GM18873 (cell line): ENCODE results near the gene SMPD3.
A peak's percentile ranks its signal among the peaks of the same experiment; 100 is the strongest.

Experiments used
- ATAC-seq: cut with Tn5 transposase; IDR thresholded peaks from one replicate; pipeline ENCODE4 v1.9.1; 2021; ENCODE audit warnings: mild to moderate bottlenecking, moderate library complexity, moderate number of reproducible peaks; ENCODE audit not compliant: unreplicated experiment, low FRiP score

Gene SMPD3

GRCh38 chr16:68473358-68474070, 25.2 kb upstream of the SMPD3 start:
- ATAC-seq: no peak

- no peak for ATAC-seq
Observed at GRCh38 chr16:68472581-68472980, 24.3 kb upstream of the SMPD3 start.

- ATAC-seq: peak; percentile 86
Observed at GRCh38 chr16:68470461-68471150, 22.3 kb upstream of the SMPD3 start.

- ATAC-seq: peak; percentile 8
Observed at GRCh38 chr16:68469796-68470460, 21.6 kb upstream of the SMPD3 start.

- ATAC-seq: no peak
Observed at GRCh38 chr16:68468842-68469241, 20.5 kb upstream of the SMPD3 start.

- no peak for ATAC-seq
Observed at GRCh38 chr16:68466174-68466573, 17.9 kb upstream of the SMPD3 start.

- ATAC-seq: no peak
Observed at GRCh38 chr16:68463904-68464303, 15.6 kb upstream of the SMPD3 start.

GRCh38 chr16:68460067-68460466, 11.8 kb upstream of the SMPD3 start:
- ATAC-seq: no peak

- no peak for ATAC-seq
Observed at GRCh38 chr16:68459457-68459856, 11.1 kb upstream of the SMPD3 start.

- no peak for ATAC-seq
Observed at GRCh38 chr16:68458551-68458950, 10.2 kb upstream of the SMPD3 start.

GRCh38 chr16:68458101-68458500, 9.8 kb upstream of the SMPD3 start:
- ATAC-seq: no peak

GRCh38 chr16:68455631-68456030, 7.3 kb upstream of the SMPD3 start:
- no peak for ATAC-seq

- ATAC-seq: no peak
Observed at GRCh38 chr16:68454920-68455435, 6.7 kb upstream of the SMPD3 start.

- no peak for ATAC-seq
Observed at GRCh38 chr16:68453816-68454215, 5.5 kb upstream of the SMPD3 start.

- no peak for ATAC-seq
Observed at GRCh38 chr16:68452176-68452575, 3.9 kb upstream of the SMPD3 start.

- ATAC-seq: no peak
Observed at GRCh38 chr16:68451676-68452075, 3.4 kb upstream of the SMPD3 start.

- no peak for ATAC-seq
Observed at GRCh38 chr16:68450741-68451255, 2.5 kb upstream of the SMPD3 start.

GRCh38 chr16:68447653-68448359, 502 bp downstream of the SMPD3 start:
- peak; percentile 12 for ATAC-seq

- no peak for ATAC-seq
Observed at GRCh38 chr16:68446681-68447652, 1.3 kb downstream of the SMPD3 start.
